Hematopoietic multipotent progenitor cell treated with erythropoietin and hydrocortisone succinate and interleukin-3 and kit ligand, for 6 days (in vitro differentiated cells): ENCODE results near the gene CARMIL1.

Experiments
- DNase-seq: peaks from one replicate; pipeline ENCODE4 v3.0.0-alpha.2; 2015

Gene CARMIL1

DNA sequence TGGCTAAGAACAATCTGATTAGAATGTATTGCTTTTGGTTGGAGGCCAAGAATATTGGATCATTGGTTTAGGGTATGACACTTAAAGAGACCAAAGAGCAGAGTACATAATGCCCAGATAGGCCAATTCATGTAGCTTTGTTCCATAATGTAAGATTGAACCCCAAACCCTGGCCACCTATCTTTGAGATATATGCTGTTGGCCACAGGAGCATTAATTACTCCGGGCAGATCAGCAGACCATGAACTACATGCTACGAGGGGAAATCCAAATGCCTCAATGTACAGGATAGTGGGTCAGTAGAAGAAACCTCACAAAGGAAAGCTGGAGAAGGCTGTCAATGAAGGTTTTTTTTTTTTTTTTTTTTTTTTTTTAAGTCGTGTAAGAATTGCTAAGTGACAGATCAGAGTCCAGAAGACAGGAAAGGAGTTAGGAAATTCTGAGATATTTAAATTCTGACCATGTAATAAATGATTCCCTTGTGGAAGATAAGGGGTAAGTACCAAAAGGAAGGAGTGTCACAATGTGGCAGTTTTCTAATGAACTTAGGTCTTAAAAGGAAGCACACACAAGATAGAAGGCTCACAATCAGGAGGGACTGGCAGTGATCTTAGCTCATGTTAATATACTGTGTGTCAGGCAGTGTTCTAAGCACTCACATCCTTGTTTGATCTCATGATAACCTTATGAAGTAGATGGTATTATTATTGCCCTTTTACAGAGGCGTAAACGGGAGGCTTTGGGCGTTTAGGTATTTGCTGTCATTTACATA is 61.4 kb downstream of the CARMIL1 start:
- no peak for DNase-seq

DNA sequence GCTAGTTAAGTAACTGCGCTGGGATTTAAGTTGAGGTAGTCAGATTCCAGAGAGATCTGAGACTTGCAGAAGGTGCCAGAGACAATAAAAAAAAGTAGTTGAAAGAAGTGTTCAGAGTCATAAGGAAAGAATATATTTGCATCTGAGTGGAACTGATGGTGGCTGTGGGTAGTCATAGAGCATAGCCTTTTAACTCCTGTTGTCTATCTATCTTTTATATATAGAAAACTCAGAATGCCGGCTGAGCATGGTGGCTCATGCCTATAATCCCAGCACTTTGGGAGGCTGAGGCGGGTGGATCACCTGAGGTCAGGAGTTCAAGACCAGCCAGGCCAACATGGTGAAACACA is 62.0 kb downstream of the CARMIL1 start:
- no peak for DNase-seq

DNA sequence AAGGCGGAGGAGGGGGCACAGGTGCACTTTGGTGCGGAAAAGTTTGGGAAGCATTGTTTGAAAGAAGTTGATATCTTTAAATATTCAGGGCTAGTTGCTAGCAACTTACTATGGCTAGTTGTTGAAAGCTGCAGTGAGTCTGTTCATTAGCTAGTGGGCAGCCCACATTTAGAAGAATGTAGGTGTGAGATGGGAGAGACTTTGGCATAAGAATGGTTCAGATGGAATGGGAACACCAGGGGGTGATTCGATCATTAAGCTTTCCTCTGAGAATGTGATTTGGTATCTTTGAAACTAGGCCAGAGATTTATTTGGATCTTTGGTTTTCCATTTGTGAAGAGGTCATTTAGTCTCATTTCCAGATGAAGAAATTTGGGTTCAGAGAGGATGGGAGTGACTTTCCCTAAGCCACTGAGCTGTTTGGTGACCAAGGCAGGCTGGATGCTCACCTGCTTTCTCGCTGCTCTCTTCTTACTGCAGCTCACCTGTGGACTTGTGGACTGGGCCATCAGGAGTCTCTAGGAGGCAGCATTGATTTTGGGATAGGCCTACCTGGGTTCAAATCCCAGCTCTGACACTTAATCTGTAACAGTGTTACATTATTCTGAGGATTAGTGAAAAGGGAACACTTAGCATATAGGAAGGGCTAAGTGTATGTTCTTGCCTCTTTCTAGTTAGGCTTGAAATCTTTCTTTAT is 62.9 kb downstream of the CARMIL1 start:
- DNase-seq: no peak

DNA sequence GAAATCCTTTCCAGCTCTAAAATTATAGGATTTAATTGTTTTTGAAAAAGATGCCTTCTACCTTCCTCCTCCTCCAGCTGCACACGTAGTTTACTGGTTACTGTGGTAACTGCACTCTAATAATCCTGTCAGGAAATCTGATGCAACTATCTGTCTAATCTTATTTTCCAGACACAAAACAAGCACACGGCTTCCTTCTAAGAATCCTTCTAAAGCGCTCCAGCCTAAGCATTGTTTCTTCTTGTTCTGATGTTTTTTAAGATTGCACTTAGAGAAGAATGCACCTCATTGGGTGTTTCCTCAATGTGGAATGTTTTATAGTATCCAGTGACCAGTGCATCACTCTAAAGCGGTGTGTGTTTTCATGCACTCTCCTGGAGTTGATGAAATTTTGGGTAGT is 63.6 kb downstream of the CARMIL1 start:
- DNase-seq: peak; percentile 30

DNA sequence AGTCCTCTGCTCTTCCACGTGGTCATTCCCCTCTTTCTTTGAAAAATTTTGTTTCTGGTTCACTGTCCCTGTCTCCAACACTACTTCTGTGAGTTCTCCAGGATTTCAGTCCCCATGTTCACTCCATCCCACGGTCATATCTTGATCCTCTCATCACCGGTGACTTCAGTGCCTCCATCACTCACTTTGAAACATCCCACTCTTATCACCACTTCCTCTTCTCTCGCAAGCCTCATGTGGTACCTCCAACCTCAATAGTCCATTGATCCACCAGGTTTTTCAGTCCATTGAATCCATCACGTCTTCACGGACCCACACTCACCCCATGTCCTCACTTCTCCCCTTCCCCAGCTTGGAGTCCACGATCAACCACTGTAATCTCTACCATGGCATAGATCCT is 64.8 kb downstream of the CARMIL1 start:
- no peak for DNase-seq

DNA sequence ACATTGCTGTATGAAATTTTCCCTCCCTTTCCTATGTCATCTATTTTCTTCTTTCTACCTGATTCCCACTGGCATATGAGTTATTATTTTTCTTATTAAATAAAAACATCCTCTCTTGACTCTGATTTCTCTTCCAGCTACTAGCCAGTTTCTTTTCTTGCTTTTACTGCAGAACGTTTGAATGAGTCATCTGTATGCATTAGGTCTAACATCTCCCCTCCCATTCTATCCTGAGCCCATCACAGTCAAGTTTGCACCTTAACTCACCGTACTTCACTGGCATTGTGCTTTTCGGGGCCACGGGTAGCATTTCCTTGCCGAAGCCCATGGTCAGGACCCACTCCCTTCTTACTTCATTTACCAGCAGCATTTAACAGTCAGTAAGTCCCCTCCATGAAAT is 65.7 kb downstream of the CARMIL1 start:
- DNase-seq: no peak

DNA sequence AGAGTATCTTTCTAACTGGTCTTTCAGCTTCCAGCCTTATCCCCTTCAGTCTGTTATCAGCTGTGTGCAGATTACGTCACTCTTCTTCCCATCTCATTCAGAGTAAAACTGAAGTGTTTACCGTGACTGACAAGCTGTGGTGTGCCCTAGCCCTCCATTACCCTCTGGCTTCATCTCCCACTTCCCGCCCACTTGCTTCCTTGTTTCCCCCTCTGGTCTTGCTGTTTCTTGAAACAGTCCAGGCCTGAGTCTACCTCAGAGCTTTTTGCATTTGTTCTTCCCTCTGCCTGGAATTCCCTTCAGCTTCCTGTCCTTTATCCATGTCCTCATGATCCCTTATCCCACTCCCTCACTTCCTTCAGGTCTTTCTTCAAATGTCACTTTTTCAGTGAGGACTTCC is 66.9 kb downstream of the CARMIL1 start:
- no peak for DNase-seq

DNA sequence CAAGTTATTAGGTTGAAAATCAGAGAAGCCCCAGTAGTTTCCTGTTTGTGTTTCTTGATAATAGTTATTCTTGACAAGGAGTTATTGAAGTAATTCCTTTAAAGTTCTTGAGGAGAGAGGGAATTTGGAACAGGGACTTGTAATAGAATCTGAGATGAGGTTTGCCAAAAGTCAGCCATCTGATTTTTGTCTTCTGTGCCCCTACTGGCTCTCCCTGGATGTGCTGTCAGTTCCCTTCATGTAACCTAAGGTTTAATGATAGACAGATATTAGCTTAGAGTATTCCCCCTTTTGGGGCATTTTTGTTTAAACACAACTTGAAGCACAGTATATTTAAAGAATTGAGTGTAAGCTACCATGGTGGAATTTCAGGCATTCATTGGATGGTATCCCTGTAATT is 71.4 kb downstream of the CARMIL1 start:
- no peak for DNase-seq

DNA sequence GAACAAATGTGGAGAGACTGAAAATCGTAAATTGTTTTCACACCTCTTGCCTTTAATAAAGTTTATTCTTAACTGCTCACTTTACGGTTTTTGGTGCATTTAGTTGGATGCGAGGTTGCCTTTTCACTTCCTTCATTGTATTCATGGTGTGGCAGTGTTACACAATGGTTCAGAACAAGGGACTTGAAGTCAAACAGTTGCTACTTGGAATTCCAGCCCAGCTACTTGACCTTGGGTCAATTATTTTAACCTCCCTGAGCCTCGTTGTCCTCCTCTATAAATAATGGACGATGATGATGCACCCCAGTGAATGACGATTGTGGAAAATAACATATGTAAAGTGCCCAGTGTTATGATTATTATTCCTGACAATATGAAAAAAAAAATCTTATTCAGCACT is 72.3 kb downstream of the CARMIL1 start:
- no peak for DNase-seq

DNA sequence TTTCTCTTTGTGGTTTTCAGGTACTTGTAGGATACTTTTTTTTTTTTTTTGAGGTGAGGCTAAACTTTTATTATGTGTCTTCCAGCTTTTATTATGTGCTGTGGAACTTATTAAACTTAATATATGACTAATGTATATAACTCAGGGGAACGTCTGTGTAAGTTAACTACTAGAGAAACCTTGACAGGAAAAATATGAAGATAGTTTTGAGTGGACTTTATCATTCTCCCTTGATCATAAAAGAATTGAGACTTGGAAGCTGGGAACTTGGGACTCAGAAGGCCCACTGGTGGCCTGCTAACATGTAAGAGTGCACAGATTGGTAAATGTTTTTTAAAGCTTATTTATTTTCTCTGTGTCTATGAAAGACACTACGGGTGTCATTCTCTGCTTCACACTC is 73.1 kb downstream of the CARMIL1 start:
- no peak for DNase-seq

DNA sequence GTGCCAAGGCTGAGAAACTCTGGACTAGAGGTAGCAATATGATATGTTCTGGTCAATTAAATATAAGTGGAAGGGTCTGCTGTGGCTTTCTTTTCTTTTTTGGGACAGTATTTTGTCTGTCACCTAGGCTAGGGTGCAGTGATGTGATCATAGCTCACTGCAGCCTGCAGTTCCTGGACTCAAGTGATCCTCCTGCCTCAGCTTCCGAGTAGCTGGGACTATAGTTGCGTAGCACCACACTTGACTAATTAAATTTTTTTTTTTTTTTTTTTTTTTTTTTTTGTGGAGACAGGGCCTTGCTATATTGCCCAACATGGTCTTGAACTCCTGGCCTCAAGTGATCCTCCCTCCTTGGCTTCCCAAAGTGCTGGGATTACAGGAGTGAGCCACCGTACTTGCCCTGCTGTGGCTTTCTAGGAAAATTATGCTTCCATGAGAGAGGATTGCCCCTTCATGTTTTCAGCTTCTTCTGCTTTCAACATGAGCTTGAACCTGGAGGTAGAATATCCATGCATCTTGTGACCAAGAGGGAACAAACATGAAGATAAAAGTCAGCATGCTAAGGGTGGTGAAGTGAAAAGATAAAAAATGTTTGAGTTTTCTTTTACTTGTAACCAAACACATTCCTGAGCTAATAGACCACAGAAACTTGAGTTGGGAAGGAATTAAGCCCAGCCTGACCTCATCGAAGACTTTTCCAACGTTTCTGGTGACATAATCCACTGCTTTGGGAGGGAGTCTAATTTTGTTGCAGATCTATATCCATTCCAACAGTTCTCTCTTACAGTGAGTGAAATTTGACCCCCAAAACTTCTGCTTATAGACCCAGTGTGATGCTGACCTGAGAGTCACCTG is 75.1 kb downstream of the CARMIL1 start:
- DNase-seq: no peak

DNA sequence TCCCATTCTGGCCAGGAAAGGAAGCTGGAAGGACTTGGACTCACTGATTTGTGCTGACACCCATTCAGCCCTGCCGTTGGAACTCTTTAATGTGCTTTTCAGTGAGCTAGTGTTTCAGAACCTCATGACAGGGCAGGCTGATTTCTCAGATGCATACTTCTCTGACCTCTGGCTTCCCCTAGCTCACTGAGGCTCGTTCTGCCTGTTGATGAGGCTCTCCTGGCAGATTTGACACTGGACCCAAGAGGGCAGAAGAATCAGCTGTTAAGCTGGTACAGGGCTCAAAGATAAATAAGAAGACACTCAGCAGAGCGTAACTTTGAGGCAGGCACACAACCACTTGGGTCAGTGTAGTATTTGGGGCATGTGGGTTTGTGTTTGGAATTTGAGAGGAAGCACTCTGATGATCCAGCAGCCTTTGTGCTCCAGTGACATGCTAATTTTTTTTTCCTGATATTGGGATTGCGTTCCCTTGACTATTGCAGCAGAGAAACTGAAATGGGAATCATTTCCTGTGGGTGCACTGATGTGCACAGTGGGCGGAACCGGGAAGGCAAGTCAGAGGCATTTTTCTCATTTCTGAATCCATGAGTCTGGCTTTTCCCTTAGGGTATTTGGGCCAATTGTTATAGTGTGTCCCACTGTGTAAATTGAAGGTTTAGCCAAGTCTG is 80.2 kb downstream of the CARMIL1 start:
- no peak for DNase-seq

DNA sequence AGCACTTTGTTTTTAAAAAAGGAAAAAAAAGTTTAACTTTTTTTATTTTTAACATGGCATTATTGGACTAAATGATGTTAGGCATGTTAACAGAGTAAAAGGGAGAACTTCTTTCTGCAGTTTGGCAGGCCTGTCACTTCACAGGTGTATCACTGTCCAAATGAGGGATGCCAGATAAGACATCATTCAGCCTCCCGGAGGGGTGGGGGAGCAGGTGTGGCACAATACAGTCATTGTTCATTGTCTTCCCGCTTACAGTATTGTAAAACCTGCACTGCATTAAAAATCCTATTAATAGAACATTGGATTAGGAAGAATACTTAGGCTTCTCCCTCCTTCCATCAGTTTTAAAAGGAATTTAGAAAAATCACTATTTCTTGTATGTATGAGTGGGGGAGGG is 80.7 kb downstream of the CARMIL1 start:
- no peak for DNase-seq

DNA sequence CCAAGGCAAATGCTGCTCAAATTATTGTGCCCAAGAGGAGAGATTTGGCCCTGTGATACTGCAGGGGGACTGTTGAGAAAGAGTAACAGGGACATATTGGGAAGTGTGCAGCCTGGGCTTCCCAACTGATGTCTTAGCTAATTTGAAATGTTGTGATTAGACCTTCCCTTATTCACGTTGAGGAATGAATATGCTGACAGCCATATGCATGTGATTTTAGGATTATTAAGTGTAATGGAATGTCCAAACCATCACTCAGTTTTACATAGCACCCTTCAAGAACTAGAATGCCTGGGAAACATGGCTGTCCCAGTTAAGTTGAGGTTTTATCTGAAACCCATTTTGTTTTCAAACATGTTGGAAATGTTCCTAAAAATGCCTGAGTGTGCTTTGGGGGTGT is 81.4 kb downstream of the CARMIL1 start:
- no peak for DNase-seq

DNA sequence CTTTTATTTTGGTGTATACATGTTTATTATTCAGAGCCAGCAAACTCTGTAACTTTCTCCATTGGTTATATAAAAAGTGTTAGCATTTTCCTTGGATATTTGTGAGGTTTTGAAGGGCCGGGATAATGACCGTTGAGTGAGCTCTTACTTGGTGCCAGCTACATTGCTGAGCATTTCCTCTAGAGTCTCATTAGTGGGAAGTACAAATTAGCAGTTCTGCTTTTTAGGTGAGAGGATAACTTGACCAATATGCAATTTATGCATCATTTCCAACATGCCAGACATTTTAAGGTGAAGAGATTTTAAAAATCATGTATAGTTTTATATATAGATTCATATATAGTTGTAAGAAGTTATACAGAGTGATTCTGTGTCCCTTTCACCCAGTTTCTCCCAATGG is 84.3 kb downstream of the CARMIL1 start:
- no peak for DNase-seq

DNA sequence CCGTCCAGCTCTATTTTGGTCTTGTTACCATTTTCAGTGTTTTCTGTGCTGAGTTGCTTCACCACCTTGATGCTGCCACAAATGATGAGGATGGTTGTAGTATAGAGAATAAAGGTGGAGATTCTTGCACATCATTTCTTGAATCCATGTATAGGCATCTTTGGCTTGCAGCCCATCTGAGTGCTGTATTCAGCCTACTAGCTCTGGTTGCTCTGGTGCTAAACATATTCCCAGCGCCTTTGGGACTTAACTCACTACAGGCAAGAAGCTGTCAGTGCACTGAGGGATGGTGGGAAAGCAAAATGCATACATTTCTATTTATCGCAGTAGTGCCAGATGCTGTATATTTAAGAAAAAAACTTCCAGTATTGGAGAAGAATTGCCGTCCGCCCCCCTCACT is 86.0 kb downstream of the CARMIL1 start:
- no peak for DNase-seq

DNA sequence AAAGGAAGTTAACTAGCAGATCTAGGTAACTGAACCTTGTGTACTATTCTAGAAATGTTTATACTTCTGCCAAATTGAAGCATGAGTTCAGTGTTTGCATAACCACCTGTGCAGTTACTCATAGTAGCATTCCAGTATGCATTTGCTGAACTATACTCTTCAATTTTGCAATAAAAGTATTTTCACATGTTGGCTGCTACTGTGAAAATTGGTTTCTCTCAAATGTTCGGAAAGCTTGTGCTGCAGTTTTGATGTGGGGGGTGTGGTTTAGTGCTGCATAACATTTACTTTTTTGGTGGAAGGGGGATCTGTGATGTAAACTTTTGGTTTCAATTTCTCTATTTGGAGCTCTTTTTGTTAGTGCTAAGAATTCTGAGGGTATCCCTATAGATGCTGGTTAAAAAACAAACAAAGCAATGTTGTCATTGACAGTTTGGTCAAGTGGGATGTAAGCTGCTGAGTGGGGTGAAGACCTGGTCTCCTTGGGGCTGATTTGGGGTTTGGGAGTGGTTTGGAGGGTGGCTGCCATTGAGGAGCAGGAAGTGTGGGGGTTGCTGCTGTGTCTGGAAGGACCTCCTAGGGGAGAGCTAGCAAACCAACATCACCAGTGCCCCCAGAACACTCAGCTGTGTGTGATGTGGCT is 87.8 kb downstream of the CARMIL1 start:
- no peak for DNase-seq

DNA sequence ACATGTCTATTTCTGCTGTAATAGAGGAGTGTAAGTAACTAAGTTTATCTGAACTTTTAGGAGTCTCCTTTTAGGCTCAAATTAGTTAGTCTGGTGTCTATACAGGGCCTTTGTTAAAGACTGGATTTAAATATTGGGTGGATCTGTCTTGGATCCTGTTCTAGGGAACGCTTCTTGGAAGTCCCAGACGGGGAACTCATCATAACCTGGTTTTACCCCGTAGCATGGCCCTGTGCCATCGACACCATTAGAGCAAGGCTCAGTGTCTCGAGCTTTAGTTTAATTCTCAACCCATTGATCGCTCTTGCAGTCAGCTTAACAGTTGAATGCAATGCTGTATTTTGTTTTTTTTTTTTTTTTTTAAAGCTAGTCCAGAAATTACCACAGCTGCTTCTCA is 89.9 kb downstream of the CARMIL1 start:
- DNase-seq: no peak

DNA sequence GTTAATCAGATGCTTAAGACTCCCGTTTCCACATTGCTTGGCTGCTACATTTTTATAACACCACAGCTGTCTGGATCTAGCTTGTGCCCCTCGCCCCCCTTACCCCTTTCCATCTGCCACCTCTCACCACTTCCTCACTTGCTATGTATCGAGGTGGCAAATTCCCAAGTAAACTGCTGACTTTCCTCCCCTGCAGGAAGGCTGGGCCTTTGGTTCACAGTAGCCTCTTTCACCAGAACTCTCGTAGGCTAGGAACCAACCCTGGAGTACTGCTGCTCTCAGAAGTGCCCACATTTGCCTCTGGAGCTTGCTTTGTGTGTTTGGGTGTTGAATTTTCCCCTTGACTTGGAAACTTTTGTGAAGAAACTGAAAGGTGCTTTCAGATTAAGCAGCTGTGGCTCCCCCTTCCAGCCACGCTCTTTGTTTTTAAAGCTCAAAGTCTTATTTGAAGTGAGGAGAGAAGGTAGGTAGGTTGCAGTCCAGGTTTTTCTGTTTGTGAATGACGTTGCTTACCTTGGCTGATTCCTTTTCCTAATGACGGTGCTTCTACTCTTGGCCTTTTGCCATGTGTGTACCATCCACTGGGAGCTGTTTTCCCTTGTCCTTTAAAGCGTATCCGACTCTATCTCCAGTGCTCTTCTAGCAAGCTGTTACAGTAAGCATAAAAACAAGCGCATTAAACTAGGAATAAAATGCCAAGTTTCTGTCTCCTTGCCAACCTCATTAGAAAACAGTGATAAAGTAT is 90.4 kb downstream of the CARMIL1 start:
- DNase-seq: peak; percentile 18

DNA sequence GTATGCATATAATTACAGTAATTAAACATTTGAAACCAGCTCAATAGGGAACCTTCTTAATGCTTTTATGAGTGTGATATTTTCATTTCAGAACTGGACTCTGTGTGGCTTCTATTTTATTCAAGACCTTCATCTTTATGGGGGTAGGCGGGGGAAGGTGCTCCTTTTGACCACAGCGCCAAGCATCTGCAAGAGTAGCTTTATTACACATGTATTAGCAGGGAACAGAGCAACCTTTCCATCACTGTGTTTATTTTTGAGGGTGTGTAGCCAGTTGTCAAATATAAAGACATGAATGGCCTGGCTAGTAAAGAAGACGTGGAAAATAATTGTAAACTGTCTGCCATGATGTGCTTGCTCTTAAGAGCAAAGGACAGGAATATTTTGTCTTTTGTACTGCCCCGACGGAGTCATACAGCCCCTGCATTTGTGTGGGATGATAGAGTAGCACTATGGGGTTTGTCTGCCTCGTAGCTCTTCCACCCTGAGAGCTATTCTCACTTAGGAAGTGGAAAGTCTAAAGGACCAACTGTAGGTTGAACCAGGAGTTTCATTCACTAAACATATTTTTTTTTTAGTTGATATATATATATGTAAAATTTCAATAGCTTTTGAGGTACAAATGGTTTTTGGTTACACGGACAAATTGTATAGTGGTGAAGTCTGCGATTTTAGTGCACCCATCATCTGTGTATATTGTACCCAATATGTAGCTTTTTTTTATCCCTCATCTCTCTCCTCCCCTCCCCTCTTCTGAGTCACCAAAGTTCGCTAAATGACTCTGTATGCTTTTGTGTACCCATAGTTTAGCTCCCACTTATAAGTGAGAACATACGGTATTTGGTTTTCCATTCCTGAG is 91.2 kb downstream of the CARMIL1 start:
- DNase-seq: no peak

DNA sequence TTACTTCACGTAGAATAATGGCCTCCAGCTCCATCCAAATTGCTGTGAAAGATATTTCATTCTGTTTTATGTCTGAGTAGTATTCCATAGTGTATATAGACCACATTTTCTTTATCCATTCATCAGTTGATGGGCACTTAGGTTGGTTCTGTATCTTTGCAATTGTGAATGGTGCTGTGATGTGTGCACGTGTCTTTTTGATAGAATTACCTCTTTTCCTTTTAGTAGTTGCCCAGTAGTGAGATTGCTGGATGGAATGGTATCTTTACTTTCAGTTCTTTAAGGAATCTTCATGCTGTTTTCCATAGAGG is 91.8 kb downstream of the CARMIL1 start:
- no peak for DNase-seq
